CD4-positive, alpha-beta T cell treated with Interleukin-4 for 1 hour (primary cell): ENCODE results near the gene R3HDML.
"Not testable (repeated sequence)": the region's sequence is repeated elsewhere in the genome, so short reads cannot be mapped to it uniquely, and the experiment has no call there.

ENCODE experiments used
- DNase-seq, 2 donors: peaks; one replicate each; pipeline ENCODE4 v3.0.0-alpha.2; 2020 to 2022

Gene R3HDML

DNA sequence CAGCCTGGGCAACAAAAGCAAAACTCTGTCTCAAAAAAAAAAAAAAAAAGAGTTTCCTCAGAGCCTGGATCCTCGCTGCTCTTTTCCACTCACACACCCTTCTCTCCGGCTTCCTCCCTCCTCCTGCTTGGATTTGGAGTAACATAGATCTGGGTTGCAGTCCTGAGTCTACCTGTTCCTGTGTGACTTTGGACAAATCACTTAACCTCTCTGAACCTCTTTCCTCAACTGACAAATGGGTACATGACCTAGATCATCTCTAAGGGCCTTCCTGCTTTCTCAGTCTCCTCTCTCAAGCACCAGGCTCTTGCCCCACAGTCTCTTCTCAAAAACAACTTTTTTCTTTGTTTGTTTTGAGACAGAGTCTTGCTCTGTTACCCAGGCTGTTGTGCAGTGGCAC, 5.6 kb upstream of the R3HDML start:
- no peak for DNase-seq

GRCh38 chr20:44334306-44334705, 2.5 kb upstream of the R3HDML start:
- DNase-seq: no peak

DNA sequence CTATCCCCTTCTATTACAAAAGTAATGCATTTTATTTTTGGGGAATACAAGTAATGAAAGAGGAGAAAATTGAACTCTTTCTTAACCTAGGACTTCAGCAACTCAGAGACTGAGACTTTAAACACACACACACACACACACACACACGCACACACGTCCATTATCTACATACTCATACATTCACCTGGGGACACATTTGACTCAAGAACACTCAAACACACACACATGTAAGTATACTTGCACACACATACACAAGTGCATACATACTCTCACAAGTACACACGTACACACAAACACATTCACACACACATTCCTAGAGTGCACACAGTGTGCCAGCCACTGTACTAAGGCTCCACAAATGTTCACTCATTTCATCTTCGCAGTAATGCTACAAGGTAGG, 2.1 kb upstream of the R3HDML start:
- no peak for DNase-seq

- no peak for DNase-seq
Measured at GRCh38 chr20:44335675-44336074, 1.2 kb upstream of the R3HDML start.

- DNase-seq: no peak
Measured at GRCh38 chr20:44336086-44336485, 757 bp upstream of the R3HDML start.

GRCh38 chr20:44342248-44342647, 5.4 kb downstream of the R3HDML start:
- no peak for DNase-seq

DNA sequence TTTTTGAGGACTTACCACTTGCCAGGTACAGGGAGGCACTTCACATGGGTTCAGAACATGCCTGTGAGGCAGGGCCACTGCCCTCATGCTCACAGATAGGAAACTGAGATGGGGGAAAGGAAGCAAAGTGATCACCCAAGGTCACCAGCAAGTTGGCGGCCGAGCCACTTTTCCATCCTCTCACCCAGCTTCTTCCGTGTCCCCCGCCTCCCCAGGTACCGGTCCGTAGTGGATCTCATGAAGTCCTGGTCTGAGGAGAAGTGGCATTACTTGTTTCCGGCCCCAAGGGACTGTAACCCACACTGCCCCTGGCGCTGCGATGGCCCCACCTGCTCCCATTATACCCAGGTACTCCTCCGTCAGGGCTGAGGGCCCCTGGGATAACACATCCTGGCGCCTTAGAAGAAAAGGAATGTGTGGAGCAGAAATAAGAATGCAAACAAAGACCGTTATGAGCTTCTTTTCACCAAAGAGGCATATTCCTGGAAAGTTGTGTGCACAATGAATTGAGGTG, 6.4 kb downstream of the R3HDML start:
- no peak for DNase-seq

- no peak for DNase-seq
Measured at GRCh38 chr20:44344723-44345122, 7.9 kb downstream of the R3HDML start.

- no peak for DNase-seq
Measured at GRCh38 chr20:44345147-44345546, 8.3 kb downstream of the R3HDML start.

- DNase-seq: not testable (repeated sequence)
Measured at GRCh38 chr20:44345941-44346340, 9.1 kb downstream of the R3HDML start.

DNA sequence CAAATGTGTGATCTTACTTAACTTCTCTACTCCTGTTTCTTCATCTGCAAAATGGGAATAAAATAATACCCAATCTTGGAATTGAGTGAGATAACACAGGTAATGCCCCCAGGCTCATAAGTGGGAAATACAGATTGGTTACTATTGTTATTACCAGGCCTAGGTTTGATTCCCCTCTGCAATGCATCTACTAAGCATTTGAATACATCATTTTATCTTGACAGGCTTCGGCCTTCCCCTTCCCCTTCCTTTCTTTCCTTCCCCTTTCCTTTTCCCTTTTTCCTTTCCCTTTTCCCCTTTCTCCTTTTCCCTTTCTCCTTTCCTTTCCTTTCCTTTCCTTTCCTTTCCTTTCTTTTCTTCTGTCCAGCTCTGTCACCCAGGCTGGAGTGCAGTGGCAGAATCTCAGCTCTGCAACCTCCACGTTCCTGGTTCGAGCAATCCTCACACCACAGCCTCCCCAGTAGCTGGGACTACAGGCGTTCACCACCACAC, 11.4 kb downstream of the R3HDML start:
- DNase-seq: no peak

- no peak for DNase-seq
Measured at GRCh38 chr20:44349349-44349748, 12.5 kb downstream of the R3HDML start.

- DNase-seq: no peak
Measured at GRCh38 chr20:44350567-44350966, 13.7 kb downstream of the R3HDML start.

- DNase-seq: no peak
Measured at GRCh38 chr20:44354979-44355497, 18.2 kb downstream of the R3HDML start.

DNA sequence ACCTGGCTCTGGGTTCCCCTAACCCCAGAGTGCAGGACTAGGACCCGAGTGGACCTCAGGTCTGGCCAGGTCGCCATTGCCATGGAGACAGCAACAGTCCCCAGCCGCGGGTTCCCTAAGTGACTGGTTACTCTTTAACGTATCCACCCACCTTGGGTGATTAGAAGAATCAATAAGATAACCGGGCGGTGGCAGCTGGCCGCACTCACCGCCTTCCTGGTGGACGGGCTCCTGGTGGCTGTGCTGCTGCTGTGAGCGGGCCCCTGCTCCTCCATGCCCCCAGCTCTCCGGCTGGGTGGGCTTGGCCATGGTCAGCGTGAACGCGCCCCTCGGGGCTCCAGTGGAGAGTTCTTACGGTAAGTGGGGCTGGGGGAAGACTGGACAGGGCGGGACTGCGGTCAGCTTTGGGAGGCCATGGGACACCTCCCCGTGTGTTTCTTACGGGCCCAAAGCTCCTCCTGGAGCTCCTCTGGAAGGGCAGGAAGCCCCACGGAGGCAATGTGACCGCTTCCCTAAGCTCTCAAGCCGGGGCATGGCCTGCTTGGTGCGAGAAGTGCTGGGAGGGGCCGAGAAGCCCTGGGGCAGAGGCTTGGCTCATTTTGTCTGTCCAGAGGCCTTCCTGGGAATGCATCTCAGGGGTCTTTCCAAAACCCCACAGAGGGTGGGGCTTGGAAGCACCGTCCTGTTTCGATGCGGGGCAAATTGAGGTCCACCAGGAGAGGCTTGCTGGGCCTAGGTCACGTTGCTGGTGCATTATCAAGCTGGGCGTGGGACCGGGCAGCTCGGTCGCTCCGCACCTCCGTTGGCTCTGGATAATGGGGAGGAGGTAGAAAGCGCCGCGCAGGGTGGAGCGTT, 18.9 kb downstream of the R3HDML start, which contains the start of gene HNF4A:
HNF4A (plus strand) TSS at position 202 of the 855 bp plus-strand sequence; CDS start at position 308, 106 bp downstream.
- DNase-seq: no peak

GRCh38 chr20:44356353-44356723, 19.5 kb downstream of the R3HDML start:
- DNase-seq: no peak

DNA sequence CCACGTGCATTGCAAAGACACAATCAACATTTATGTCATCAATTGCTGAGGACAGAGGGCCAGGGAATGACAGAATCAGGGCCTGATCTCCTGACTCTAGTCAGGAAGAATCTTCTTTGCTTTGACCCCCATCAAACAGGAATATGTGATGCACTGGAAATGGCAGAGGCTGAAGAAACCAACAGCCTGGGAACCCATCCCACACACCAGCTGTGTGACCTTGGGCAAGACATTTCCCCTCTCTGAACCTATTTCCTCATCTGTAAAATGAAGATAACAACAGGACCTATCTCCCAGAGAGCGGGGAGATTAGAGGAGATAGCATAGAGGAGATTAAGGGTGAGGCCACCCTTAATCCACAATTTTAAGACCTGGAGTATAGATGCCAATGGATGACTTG, 20.2 kb downstream of the R3HDML start:
- DNase-seq: no peak

DNA sequence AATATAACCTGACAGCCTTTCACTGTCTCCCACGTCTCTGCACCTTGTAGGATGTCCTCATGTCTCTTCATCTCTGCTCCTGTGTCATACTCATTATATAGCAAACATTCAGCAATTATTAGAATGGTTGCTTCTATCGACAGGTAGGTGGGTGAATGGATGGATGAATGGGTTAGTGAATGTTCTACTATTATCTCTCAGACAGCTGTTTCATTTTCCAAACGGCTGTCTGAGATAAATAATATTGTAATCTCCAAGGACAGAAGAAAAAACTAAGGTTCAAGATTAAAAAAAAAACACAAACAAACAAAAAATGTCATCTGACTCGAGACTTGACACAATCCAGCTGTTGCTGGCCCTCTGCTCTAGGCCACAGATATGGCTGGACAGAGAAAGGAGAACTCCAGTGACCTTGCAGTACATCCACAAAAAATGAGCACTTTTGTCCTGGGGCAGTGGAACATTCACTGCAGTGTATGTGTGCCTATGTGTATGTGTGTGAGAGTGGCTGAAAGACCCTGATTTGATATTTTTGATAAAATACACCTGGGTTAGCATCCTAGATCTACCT, 20.8 kb downstream of the R3HDML start:
- DNase-seq: no peak

DNA sequence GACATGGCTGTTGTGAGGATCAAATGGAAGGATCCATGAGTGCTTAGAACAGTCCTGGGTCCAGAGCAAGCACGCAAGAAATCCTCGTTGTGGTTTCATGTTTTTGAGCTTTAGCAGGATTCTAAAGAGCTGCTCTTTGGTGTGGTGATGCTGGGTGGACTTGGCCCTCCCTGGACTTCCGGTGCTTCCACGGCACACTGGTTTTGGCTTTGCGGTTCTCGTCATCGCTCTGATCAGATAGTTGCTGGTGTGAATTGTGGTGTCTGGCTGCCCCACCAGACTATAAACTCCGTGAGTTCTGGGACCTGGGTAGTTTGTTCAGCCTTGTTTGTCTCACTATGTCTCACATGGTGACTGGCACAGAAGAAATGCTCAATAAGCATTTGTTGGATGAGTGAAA, 21.9 kb downstream of the R3HDML start:
- DNase-seq: no peak

DNA sequence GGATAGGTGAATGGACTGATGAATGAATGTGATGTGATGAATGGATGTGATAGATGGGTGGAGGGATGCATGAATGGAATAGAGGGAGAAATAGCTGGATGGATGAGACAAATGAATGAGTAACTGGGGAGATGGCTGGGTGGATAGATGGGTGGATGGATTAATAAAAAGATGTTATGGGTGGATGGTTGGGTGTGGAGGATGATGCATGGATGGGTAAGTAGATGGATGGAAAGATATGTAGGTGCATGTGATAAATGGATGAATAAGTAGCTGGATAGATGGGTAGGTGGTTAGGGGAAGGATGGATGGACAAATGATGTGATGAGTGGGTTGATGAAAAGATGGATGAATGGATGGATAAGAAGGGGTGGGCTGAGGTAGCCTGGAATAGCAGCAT, 23.4 kb downstream of the R3HDML start:
- no peak for DNase-seq

DNA sequence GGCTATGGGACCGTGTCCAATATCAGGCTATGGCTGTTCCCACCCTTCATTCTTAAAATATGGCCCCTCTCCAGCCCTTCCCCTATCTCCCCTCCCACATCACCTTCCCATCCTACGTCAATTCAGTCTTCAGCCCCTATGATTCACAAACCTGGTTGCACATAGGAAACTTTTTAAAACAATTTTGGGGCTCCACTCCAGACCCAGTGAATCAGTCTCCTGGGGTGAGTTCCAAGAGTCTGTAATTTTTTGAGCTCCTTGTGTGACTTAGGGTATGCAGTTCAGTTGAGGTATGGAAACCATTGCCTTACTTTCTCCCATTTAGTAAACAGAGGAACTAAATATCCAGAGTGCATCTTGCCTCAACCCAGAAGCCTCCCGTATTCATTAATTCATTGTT, 24.2 kb downstream of the R3HDML start:
- DNase-seq: no peak

- no peak for DNase-seq
Measured at GRCh38 chr20:44362466-44362940, 25.7 kb downstream of the R3HDML start.

- no peak for DNase-seq
Measured at GRCh38 chr20:44364068-44364467, 27.2 kb downstream of the R3HDML start.

- no peak for DNase-seq
Measured at GRCh38 chr20:44364780-44365179, 27.9 kb downstream of the R3HDML start.
